Panc1 (cell line): ENCODE results near the gene PPP1R36. TPM values are rescaled to one million over a fixed set of nuclear protein-coding genes. Genes with fewer than 3 reads are reported as not detected.
"Not testable (repeated sequence)": the region's sequence is repeated elsewhere in the genome, so short reads cannot be mapped to it uniquely, and the experiment has no call there.

ENCODE experiments used
- ATAC-seq: fragments of 200-7000 bp; cut with Tn5 transposase; 2 replicates; pipeline ENCODE4 v1.9.1; 2020; ENCODE audit warnings: mild to moderate bottlenecking, moderate library complexity
- BruUV-seq: library from RNA; stranded (reverse); fragments of 400-500 nt; replicated peaks from 2 replicates; lab custom pipeline; 2021; lab: Mats Ljungman, UMichigan
- CTCF ChIA-PET: fragments of 300-600 bp; sonication (Branson Sonifier 250); formaldehyde crosslinking; loops from one replicate; lab custom pipeline; 2022; ENCODE audit warnings: antibody characterized with exemption; lab: Charles Lee
- POLR2A ChIA-PET: fragments of 300-600 bp; sonication (Branson Sonifier 250); formaldehyde crosslinking; loops from one replicate; lab custom pipeline; 2022; ENCODE audit warnings: antibody characterized with exemption; lab: Charles Lee
- DNase-seq: peaks from one replicate; pipeline ENCODE4 v3.0.0-alpha.2; 2010; ENCODE audit warnings: low read depth, low spot score
- H3K27ac ChIP-seq: 2 replicates; pipeline ENCODE4 v1.5.1; 2011; ENCODE audit warnings: mild to moderate bottlenecking, low read length, inconsistent platforms
- H3K27me3 ChIP-seq: fragments of 200-500 bp; sonication (Bioruptor generic); 2 replicates; pipeline ENCODE4 v1.6.0; 2014; ENCODE audit warnings: low read length, inconsistent platforms; ENCODE audit not compliant: control insufficient read depth, insufficient read depth
- H3K36me3 ChIP-seq: fragments of 200-500 bp; sonication (Bioruptor generic); 2 replicates; pipeline ENCODE4 v1.5.1; 2014; ENCODE audit warnings: inconsistent platforms, mild to moderate bottlenecking, low read length, moderate library complexity; ENCODE audit not compliant: control insufficient read depth, insufficient read depth
- H3K4me1 ChIP-seq: 2 replicates; pipeline ENCODE4 v1.5.1; 2011; ENCODE audit warnings: inconsistent platforms, mild to moderate bottlenecking, low read length, moderate library complexity; ENCODE audit not compliant: control insufficient read depth, insufficient read depth
- H3K4me3 ChIP-seq, 2 experiments: 2 replicates each; pipeline ENCODE4 v1.5.1; 2011 to 2012; ENCODE audit warnings: low read depth in 2 of 2, low read length in 2 of 2, mild to moderate bottlenecking in 2 of 2, inconsistent platforms in 1 of 2, moderate library complexity in 1 of 2
- H3K9me3 ChIP-seq: fragments of 200-500 bp; sonication (Bioruptor generic); 2 replicates; pipeline ENCODE4 v1.5.1; 2014; ENCODE audit warnings: low read depth, mild to moderate bottlenecking, inconsistent platforms, low read length, moderate library complexity; ENCODE audit not compliant: control insufficient read depth, insufficient read depth
- POLR2AphosphoS5 ChIP-seq: IDR thresholded peaks from 2 replicates; pipeline ENCODE4 v1.6.1; 2012; ENCODE audit warnings: mild to moderate bottlenecking, low read depth, low read length, moderate library complexity
- REST ChIP-seq, 2 experiments: IDR thresholded peaks; 2 replicates each; pipeline ENCODE4 v1.6.1; 2011 to 2012; ENCODE audit warnings: low read depth in 2 of 2, control low read depth in 1 of 2, low read length in 1 of 2, mild to moderate bottlenecking in 1 of 2, moderate library complexity in 1 of 2; ENCODE audit not compliant: insufficient read depth in 1 of 2
- SIN3A ChIP-seq: IDR thresholded peaks from 2 replicates; pipeline ENCODE4 v1.6.1; 2012; ENCODE audit warnings: low read depth, mild to moderate bottlenecking, low read length, moderate library complexity, borderline replicate concordance; ENCODE audit not compliant: insufficient read depth
- TCF7L2 ChIP-seq: IDR thresholded peaks from 2 replicates; pipeline ENCODE4 v1.6.1; 2011; ENCODE audit warnings: mild to moderate bottlenecking, low read depth, low read length, inconsistent platforms
- in situ Hi-C: cut with HindIII; loops from 2 replicates; pipeline ENCODE4 v1.10.0; 2016; ENCODE audit warnings: low sequenced_read_pairs, low pct_unique_long_range_greater_than_20kb
- intact Hi-C: fragments of 100-400 bp; cut with micrococcal nuclease; formaldehyde crosslinking; loops from one replicate; pipeline ENCODE4 v1.10.0; 2022; ENCODE audit not compliant: unreplicated experiment
- total RNA-seq: library from RNA; stranded (reverse); gene quantifications from one replicate; pipeline ENCODE4 v1.2.1, GENCODE V29; 2021; ENCODE audit not compliant: unreplicated experiment
- TF ChIP-seq, protein P1 (sequence below): fragments of 450-650 bp; IDR thresholded peaks from 2 replicates; pipeline ENCODE4 v1.5.1; 2017; ENCODE audit warnings: mild to moderate bottlenecking

PPP1R36 gene
- total RNA-seq, 1 experiment from 2014 or later: 0.69 TPM

DNA sequence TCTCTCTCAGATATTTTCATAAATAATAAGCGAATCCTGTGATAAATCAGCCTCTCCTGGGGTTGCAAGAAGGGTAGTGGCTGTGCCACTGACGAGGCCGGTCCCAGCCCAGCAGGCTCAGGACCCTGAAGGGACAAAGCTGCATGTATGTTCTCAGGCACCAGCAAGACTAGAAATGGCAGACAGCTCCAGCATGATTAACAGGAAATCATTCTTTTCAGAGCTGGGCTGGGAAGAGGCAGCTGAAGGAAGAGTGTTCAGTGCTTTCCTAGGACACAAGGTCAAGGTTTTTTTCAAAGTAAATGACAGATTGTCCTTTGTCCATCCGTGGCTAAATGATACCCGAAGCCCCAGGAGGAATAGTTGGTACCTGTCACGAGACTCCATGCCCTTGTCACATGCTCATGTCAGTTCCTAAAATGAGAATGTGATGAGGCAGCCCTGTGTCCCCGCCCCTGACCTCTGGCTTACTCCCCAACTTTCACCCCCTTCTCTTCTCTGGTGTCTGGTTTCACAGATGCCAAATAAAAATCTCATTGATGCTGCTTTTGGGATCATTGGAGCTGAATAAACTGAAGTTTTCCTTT is 65.1 kb downstream of the PPP1R36 start:
- no peaks in the 10 kb centered on the region for H3K27me3 ChIP-seq
- no TSS peak for BruUV-seq
- no peak for DNase-seq
- no peaks in the 10 kb centered on the region for H3K9me3 ChIP-seq
- no peaks in the 10 kb centered on the region for H3K36me3 ChIP-seq
- TF ChIP-seq POLR2AphosphoS5 (no peak), REST (IDR thresholded peaks at IDR 0.05; ENCODE audit: insufficient read depth in 1 of 2, low read depth in 2 of 2, low read length in 1 of 2) (no peak), TCF7L2 (no peak), SIN3A (no peak)
- TF ChIP-seq, protein P1, sequence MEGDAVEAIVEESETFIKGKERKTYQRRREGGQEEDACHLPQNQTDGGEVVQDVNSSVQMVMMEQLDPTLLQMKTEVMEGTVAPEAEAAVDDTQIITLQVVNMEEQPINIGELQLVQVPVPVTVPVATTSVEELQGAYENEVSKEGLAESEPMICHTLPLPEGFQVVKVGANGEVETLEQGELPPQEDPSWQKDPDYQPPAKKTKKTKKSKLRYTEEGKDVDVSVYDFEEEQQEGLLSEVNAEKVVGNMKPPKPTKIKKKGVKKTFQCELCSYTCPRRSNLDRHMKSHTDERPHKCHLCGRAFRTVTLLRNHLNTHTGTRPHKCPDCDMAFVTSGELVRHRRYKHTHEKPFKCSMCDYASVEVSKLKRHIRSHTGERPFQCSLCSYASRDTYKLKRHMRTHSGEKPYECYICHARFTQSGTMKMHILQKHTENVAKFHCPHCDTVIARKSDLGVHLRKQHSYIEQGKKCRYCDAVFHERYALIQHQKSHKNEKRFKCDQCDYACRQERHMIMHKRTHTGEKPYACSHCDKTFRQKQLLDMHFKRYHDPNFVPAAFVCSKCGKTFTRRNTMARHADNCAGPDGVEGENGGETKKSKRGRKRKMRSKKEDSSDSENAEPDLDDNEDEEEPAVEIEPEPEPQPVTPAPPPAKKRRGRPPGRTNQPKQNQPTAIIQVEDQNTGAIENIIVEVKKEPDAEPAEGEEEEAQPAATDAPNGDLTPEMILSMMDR: no peak
- intact Hi-C loops (no loop called here), in situ Hi-C loops (no loop called here)
- H3K4me3 ChIP-seq: no peak overlapping the region
- no peak for ATAC-seq
- H3K27ac ChIP-seq: no peak overlapping the region
- H3K4me1 ChIP-seq: no peaks in the 10 kb centered on the region; the same call in 1 of the 2 replicates
- POLR2A ChIA-PET: no interaction called here
- CTCF ChIA-PET: no interaction called here

DNA sequence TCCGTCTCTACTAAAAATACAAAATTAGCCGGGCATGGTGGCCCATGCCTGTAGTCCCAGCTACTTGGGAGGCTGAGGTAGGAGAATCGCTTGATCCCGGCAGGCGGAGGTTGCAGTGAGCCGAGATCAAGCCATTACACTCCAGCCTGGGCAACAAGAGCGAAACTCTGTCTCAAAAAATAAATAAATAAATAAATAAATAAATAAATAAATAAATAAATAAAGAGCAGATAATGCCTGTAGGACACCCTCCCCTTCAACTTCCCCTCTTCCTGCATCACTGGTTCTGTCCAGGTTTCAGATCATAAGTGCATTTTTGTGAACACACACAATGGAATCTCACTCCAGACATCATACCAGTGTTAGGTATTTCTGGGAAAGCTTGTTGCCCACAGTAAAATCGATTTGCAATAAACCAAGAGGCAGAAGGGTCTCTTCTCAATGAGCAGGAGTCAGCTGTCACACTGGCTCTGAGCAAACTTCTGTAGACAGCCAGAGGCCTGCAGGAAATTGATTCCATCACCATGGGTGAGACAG is 68.2 kb downstream of the PPP1R36 start:
- H3K27ac ChIP-seq, H3K4me1 ChIP-seq, H3K36me3 ChIP-seq, intact Hi-C loops, ATAC-seq, H3K27me3 ChIP-seq, BruUV-seq, CTCF ChIA-PET, DNase-seq, in situ Hi-C loops, H3K9me3 ChIP-seq, POLR2A ChIA-PET, H3K4me3 ChIP-seq: not testable (repeated sequence)

DNA sequence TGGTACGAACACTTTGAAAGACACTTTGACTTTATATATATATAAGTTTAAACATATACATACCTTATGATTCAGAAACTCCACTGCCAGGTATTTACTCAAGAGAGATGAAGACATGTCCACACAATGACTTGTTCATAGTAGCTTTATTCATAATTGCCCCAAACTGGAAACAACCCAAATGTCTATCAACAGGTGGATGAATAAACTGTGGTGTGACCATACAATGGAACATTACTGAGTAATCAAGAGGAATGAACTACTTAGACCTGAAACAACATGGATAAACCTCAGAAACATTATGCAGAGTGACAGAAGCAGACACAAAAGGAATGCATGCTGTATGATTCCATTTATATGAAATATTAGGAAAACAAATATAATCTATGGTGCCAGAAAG is 71.1 kb downstream of the PPP1R36 start:
- DNase-seq (no peak), ATAC-seq (no peak)
- H3K4me1 ChIP-seq: no peaks in the 10 kb centered on the region
- H3K27me3 ChIP-seq: no peaks in the 10 kb centered on the region
- no peak overlapping the region for H3K4me3 ChIP-seq
- no peak overlapping the region for H3K27ac ChIP-seq
- H3K9me3 ChIP-seq: no peaks in the 10 kb centered on the region
- POLR2A ChIA-PET: no interaction called here
- TF ChIP-seq, protein P1: no peak
- TF ChIP-seq REST (IDR thresholded peaks at IDR 0.05; ENCODE audit: insufficient read depth in 1 of 2, low read depth in 2 of 2, low read length in 1 of 2) (no peak), TCF7L2 (no peak), POLR2AphosphoS5 (no peak), SIN3A (no peak)
- BruUV-seq: no TSS peak
- CTCF ChIA-PET: no interaction called here
- intact Hi-C loops: no loop called here
- in situ Hi-C loops: no loop called here
- H3K36me3 ChIP-seq: no peaks in the 10 kb centered on the region
